Body of pancreas (tissue), 4 donors: Measurements from ENCODE around the gene PNN. TPM values are rescaled to one million over a fixed set of nuclear protein-coding genes. Genes with fewer than 3 reads are reported as not detected.
"Not testable (repeated sequence)": the region's sequence is repeated elsewhere in the genome, so short reads cannot be mapped to it uniquely, and the experiment has no call there.

Experiments
- ATAC-seq: fragments of 150-250 bp; one replicate; pipeline ENCODE4 v1.9.1; 2016
- DNase-seq, 4 donors: peaks; one replicate each; pipeline ENCODE4 v3.0.0-alpha.2; 2019
- H3K27ac ChIP-seq, 4 donors: fragments of 200-600 bp; sonication (generic); 1 replicate in 3 of 4; 2 replicates in 1 of 4; pipeline versions ENCODE4 v1.5.1 to v1.6.1; 2016 to 2019; ENCODE audit warnings: mild to moderate bottlenecking in 1 of 4, mixed read lengths in 1 of 4, moderate library complexity in 1 of 4
- H3K27me3 ChIP-seq, 2 donors: fragments of 200-600 bp; sonication (generic); one replicate each; pipeline ENCODE4 v1.6.0; 2016; ENCODE audit warnings: mild to moderate bottlenecking in 1 of 2
- H3K36me3 ChIP-seq, 2 donors: fragments of 200-600 bp; sonication (generic); replicated peaks in 1 of 2; 2 replicates each; pipeline ENCODE4 v1.5.1; 2016; ENCODE audit warnings: low read depth in 2 of 2; ENCODE audit not compliant: insufficient read depth in 1 of 2
- H3K4me1 ChIP-seq: fragments of 200-600 bp; sonication (generic); one replicate; pipeline ENCODE4 v1.6.0; 2016
- H3K4me3 ChIP-seq, 2 donors: fragments of 200-600 bp; sonication (generic); 1 replicate in 1 of 2; 2 replicates in 1 of 2; pipeline ENCODE4 v1.5.1; 2016 to 2019
- H3K9me3 ChIP-seq, 3 donors: fragments of 200-600 bp; sonication (generic); 1 replicate in 2 of 3; 2 replicates in 1 of 3; pipeline ENCODE4 v1.5.1; 2016
- POLR2A ChIP-seq, 3 donors: fragments of 450-650 bp; IDR thresholded peaks; one replicate each; pipeline ENCODE4 v1.6.1; 2016; ENCODE audit warnings: antibody characterized with exemption in 3 of 3, mild to moderate bottlenecking in 2 of 3
- WGBS, 2 donors: methylation state at CpG; one replicate each; pipeline ENCODE4 v1.1.5; 2017; 5-methylcytosine and 5-hydroxymethylcytosine counted together
- intact Hi-C: fragments of 100-400 bp; cut with DNase I; formaldehyde crosslinking; loops from one replicate; pipeline ENCODE4 v1.15.1; 2023
- total RNA-seq, 2 donors: library from RNA; depleted of rRNA; stranded (reverse); fragments of >200 nt; gene quantifications; one replicate each; pipeline ENCODE4 v1.1.0, GENCODE V29; 2016
- TF ChIP-seq, protein P1 (sequence below), 7 experiments: fragments of 450-650 bp in 4 of 7; fragments of 200-600 bp in 3 of 7; sonication (generic) in 3 of 7; IDR thresholded peaks; one replicate each; pipeline ENCODE4 v1.5.1; 2016 to 2019; ENCODE audit warnings: antibody characterized with exemption in 7 of 7

The PNN gene
- total RNA-seq, 2 donors from 2014 or later: 31.6 to 43.8 TPM

DNA sequence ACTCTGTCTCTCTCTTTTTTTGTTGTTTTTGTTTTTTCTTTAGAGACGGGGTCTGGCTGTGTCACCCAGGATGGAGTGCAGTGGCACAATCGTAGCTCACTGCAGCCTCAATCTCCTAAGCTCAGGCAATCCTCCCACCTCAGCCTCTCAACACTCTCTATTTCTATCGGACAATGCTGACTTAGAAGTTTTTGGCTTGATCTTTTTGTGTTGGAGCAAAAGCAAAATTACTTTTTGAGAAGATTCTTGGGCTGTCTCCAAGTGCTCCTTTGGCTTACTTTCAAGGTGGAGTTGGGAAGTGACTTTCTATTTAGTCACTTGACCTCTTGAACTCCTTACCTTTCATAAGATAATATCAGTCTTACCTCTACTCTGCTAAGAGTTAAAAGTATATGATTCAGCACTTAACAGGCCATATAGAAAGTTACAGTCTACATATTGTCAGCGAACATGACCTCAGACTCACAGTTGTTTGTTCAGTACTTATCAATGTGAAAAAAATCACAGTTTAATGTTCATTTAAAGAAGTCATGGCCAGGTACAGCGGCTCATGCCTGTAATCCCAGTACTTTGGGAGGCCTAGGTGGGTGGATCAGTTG is 43.2 kb downstream of the PNN start:
- no peaks in the 10 kb centered on the region for H3K9me3 ChIP-seq
- no peak for DNase-seq
- ATAC-seq: no peak
- H3K4me3 ChIP-seq: no peak overlapping the region
- intact Hi-C loops: no loop called here
- no peak overlapping the region for H3K27ac ChIP-seq
- no peaks in the 10 kb centered on the region for H3K36me3 ChIP-seq
- 48 to 55% methylated on average over 5 of the region's 5 CpGs for WGBS, 2 donors
- H3K4me1 ChIP-seq: peaks cover 4% of the 10 kb centered on the region
- no peaks in the 10 kb centered on the region for H3K27me3 ChIP-seq
- TF ChIP-seq, protein P1, sequence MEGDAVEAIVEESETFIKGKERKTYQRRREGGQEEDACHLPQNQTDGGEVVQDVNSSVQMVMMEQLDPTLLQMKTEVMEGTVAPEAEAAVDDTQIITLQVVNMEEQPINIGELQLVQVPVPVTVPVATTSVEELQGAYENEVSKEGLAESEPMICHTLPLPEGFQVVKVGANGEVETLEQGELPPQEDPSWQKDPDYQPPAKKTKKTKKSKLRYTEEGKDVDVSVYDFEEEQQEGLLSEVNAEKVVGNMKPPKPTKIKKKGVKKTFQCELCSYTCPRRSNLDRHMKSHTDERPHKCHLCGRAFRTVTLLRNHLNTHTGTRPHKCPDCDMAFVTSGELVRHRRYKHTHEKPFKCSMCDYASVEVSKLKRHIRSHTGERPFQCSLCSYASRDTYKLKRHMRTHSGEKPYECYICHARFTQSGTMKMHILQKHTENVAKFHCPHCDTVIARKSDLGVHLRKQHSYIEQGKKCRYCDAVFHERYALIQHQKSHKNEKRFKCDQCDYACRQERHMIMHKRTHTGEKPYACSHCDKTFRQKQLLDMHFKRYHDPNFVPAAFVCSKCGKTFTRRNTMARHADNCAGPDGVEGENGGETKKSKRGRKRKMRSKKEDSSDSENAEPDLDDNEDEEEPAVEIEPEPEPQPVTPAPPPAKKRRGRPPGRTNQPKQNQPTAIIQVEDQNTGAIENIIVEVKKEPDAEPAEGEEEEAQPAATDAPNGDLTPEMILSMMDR (IDR thresholded peaks at IDR 0.05): no peak
- no peak for TF ChIP-seq POLR2A (IDR thresholded peaks at IDR 0.05)

DNA sequence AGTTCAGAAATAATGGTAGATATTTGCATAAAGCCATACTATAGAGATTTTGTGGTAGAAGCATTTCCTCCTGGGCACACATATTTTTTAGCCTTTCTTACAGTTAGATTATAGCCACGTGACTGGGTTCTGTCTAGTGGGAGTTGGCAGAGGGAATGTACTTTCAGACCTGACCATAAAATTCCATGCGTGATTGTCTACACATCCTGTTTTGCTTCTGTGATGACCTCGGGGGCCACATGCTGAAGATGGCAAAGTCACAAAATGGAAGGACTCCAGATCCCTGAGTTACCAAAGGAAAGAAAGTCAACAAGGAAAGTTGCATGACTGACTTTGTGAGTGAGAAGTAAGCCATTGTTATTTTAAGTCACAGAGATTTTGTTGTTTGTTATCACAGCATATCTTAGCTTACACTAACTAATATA is 44.0 kb downstream of the PNN start:
- TF ChIP-seq, protein P1 (IDR thresholded peaks at IDR 0.05): no peak
- TF ChIP-seq POLR2A (IDR thresholded peaks at IDR 0.05): no peak
- intact Hi-C loops: no loop called here

DNA sequence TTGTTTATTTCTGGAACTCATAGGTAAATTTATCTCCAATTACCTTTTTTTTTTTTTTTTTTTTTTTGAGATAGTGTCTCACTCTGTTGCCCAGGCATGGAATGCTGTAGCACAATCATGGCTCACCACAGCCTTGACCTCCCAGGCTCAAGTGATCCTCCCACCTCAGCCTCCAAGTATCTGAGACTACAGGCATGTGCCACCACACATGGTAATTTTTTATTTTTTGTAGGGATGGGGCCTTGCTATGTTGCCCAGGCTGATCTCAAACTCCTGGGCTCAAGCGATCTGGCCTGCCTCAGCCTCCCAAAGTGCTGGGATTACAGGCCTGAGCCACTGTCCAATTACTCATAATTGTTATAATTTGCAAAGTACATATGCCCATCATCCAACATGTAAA is 45.4 kb downstream of the PNN start:
- H3K27ac ChIP-seq, H3K9me3 ChIP-seq, ATAC-seq, H3K36me3 ChIP-seq, DNase-seq, intact Hi-C loops, H3K4me3 ChIP-seq, H3K27me3 ChIP-seq, H3K4me1 ChIP-seq: not testable (repeated sequence)
- WGBS, 2 donors: 100% methylated on average over 1 of the region's 1 CpG

More for the DNA sequence above, 44.0 kb downstream of the PNN start:
- no peak overlapping the region for H3K27ac ChIP-seq
- DNase-seq (no peak), ATAC-seq (no peak)
- H3K27me3 ChIP-seq: no peaks in the 10 kb centered on the region
- no peaks in the 10 kb centered on the region for H3K36me3 ChIP-seq
- H3K9me3 ChIP-seq: no peaks in the 10 kb centered on the region
- 81 to 87% methylated on average over 3 of the region's 3 CpGs for WGBS, 2 donors
- H3K4me3 ChIP-seq: no peak overlapping the region
- H3K4me1 ChIP-seq: peaks cover 4% of the 10 kb centered on the region

DNA sequence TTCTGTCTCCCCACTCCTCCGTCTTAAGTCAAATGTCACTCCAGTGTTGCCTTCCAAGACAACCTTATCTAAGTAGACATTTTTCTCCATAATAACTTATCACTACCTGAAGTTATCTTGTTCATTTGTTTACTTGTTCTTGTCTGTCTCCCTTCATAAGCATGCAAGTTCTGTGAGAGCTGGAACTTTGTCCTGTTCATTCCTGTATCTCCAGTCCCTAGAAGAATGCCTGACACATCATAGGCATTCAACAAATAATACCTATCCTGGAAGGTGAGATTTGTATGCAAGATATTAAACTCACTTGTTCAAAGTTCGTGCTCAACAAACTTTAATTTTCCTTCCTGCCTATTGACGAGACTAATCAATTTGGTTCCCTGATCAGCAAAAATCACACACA is 53.0 kb downstream of the PNN start:
- peaks cover 4% of the 10 kb centered on the region for H3K4me1 ChIP-seq
- intact Hi-C loops: no loop called here
- H3K27me3 ChIP-seq: no peaks in the 10 kb centered on the region
- no peaks in the 10 kb centered on the region for H3K36me3 ChIP-seq
- H3K4me3 ChIP-seq: no peak overlapping the region
- TF ChIP-seq, protein P1 (IDR thresholded peaks at IDR 0.05): no peak
- TF ChIP-seq POLR2A (IDR thresholded peaks at IDR 0.05): no peak
- ATAC-seq (no peak), DNase-seq (no peak)
- WGBS, 2 donors: 41 to 43% methylated on average over 3 of the region's 3 CpGs
- no peaks in the 10 kb centered on the region for H3K9me3 ChIP-seq
- no peak overlapping the region for H3K27ac ChIP-seq

DNA sequence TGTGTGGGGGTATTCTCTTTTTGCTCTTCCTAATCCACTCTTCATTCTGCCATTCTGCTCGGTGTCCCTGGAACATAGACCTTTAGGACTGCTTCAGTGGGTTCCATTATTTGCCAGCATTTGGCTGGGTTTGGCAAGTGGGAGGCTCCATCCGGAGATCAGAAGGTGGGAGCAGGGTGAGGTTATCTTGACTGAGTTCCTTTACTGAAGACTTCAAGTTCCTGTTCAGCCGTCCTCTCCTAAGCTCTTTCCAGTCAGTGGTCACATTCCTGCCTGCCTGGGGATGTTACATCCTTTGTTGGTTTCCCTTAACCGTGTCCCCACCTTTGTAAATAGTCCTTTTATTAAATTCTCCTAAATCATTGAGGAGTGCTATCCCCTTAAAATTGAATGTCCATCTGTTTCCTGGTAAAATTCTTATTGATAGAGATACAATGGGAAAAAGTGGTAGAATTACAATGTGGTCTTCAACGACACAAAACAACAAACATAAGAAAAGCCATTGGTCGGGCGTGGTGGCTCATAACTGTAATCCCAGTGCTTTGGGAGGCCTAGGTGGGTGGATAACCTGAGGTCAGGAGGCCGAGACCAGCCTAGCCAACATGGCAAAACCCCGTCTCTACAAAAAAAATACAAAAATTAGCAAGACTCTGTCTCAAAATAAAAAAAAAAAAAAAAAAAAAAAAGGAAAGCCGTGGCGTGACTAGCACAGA is 53.6 kb downstream of the PNN start:
- Histone ChIP-seq H3K4me1 (peaks cover 10% of the 10 kb centered on the region), H3K36me3 (no peaks in the 10 kb centered on the region), H3K9me3 (no peaks in the 10 kb centered on the region), H3K4me3 (no peak overlapping the region), H3K27me3 (no peaks in the 10 kb centered on the region), H3K27ac (no peak overlapping the region)
- 76 to 84% methylated on average over 11 of the region's 11 CpGs for WGBS, 2 donors
- intact Hi-C loops: no loop called here
- ATAC-seq: no peak
- no peak for TF ChIP-seq POLR2A (IDR thresholded peaks at IDR 0.05)
- TF ChIP-seq, protein P1 (IDR thresholded peaks at IDR 0.05): no peak
- DNase-seq: no peak
